Right ventricle myocardium superior (tissue), 1 donor: ENCODE results near the gene CLECL1. TPM values are rescaled to one million over a fixed set of nuclear protein-coding genes. Genes with fewer than 3 reads are reported as not detected.
"Not testable (repeated sequence)": the region's sequence is repeated elsewhere in the genome, so short reads cannot be mapped to it uniquely, and the experiment has no call there.

Experiments
- ATAC-seq: fragments of 200-7000 bp; cut with Tn5 transposase; one replicate; pipeline ENCODE4 v1.9.1; 2020; ENCODE audit warnings: mild to moderate bottlenecking; ENCODE audit not compliant: poor library complexity
- DNase-seq: peaks from one replicate; pipeline ENCODE4 v3.0.0-alpha.2; 2020
- intact Hi-C: fragments of 100-400 bp; cut with DNase I; formaldehyde crosslinking; loops from one replicate; pipeline ENCODE4 v1.11.2; 2022
- total RNA-seq: library from RNA; stranded (reverse); fragmentation: NEBNext Ultra II Directional; extraction: Animal tissue kit (Norgen Biotek cat#: 25700); gene quantifications from one replicate; pipeline ENCODE4 v1.2.1, GENCODE V29; 2021
- donor health status: DM: no; HTN: yes; CAD: no; lungs with severe emphysema.

Gene CLECL1
- total RNA-seq, 1 donor from 2014 or later: not detected

DNA sequence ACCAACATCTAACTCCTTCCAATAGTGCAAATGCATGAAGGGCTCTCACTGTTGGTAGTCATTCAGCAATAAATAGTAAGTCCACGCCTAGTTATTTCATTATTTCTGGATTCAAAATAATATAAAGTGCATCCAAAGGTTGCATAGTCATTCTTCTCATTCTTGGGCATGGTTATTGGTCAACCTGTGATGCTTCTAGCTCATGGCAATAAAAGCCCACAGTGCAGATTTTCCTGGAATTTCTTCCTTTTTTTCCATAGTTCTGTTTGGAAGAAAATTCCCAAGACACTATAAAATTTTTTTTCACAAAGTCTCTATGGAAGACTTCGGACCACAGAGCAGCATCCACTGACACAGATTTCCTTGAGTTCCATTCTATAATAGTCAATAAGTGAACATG is 20.2 kb upstream of the CLECL1 start:
- no peak for DNase-seq
- intact Hi-C loops: no loop called here
- no peak for ATAC-seq

GRCh38 chr12:9752145-9752933 is 19.4 kb upstream of the CLECL1 start:
- DNase-seq: no peak
- ATAC-seq: no peak
- intact Hi-C loops: no loop called here

DNA sequence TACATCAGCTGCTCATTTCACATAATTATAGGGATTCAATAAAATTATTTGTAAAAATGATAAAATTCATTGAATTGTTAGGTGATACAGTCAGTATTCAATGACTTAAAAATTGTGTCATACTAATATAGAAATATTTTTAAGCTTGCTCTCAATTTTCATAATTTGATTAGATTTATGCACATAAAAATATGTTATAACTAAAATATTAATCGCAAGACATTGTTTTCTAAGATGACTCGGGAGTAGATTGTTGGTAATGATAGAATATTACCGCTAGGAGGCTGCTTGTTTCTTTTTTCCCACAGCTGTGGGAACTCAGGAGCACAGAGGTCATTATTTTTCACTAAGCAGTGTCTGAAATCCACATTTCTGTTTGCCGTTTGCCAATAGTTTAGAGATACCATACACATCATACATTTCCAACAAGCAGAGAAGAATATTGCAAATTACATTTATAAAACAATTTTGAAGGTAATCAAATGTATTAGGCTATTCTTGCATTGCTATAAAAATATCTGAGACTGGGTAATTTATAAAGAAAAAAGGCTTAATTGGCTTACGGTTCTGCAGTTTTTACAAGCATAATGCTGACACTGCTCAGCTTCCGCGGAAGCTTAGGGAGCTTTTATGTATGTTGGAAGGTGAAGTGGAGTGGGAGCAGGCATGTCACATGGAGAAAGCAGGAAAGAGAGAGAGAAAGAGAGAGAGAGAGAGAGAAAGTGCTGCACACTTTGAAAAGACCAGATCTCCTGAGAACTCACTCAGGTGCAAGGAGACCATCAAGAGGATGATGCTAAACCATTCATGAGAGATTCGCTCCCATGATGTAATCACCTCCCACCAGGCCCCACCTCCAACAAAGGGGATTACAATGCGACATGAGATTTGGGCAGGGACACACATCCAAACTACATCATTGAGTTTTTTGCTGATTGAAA is 18.6 kb upstream of the CLECL1 start:
- ATAC-seq: peak; percentile 89
- no peak for DNase-seq
- intact Hi-C loops: no loop called here

DNA sequence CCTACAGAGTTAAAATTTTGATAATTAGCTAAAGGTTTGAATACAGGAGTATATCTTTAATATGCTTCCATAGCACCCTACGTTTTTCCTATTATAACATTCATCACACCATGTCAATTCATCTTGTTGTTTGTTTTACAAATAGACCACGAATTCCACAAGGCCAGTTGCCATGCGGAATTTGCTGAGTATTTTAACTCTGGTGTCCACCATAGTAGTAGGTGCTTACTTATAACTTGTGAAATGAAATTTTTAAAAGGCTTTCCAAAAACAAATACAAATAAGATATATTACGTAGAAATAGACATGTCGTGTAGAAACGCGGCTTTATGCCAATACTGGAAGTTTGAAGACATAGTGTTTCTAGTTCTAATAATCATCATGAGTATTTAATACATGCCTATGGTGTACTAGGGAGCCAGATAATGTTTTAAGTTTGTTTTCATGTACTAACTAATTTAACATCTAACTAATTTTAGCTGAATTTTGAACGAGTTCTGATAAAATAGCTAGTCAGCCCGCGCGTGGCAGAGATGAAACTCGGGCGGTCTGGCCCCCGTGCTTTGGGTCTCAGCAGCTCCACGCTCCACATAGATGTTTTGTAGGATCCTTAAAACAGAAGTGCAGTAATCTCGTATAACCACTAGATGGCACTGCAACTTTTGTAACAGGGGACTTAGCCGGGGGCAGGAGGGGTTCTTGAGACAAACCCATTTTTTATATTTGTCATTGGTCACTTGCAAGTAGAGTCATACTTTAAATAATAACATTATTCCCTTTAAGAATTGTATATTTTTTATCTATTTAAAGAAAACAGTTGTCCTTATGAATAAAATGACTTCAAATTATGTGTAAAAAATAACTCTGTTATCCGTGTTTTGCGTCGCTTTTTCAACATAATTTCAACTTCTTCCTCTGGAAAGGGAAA is 17.6 kb upstream of the CLECL1 start:
- DNase-seq: peak; percentile 46
- peak; percentile 96 for ATAC-seq
- intact Hi-C loops: no loop called here

DNA sequence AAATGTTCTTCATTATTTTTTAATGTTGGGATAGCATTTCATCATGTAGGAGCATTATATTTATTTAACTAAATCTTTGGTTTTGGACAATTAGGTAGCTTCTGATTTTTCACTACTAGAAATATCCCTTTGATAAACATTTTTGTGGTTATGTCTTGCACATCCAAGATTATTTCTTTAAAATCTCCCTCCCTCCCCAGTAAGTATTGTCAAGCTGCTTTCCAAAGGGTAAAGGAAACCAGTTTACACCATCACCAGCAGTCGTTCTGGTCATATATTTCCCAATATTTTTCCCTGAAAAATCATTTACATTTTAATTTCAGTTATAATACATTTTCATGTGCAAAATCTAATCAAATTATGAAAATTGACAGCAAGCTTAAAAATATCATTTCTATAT is 16.7 kb upstream of the CLECL1 start:
- no peak for ATAC-seq
- no peak for DNase-seq
- intact Hi-C loops: loop anchor here (5.0 kb wide), 1 partner anchor 178 kb away; no protein-coding TSS in a partner anchor

GRCh38 chr12:9745199-9745598 is 12.3 kb upstream of the CLECL1 start:
- no peak for ATAC-seq
- intact Hi-C loops: loop anchor here (5.0 kb wide), 1 partner anchor 182 kb away; no protein-coding TSS in a partner anchor
- DNase-seq: no peak

- DNase-seq: no peak
- intact Hi-C loops: no loop called here
- no peak for ATAC-seq
These were observed 9.8 kb upstream of the CLECL1 start for GRCh38 chr12:9742661-9743060.

DNA sequence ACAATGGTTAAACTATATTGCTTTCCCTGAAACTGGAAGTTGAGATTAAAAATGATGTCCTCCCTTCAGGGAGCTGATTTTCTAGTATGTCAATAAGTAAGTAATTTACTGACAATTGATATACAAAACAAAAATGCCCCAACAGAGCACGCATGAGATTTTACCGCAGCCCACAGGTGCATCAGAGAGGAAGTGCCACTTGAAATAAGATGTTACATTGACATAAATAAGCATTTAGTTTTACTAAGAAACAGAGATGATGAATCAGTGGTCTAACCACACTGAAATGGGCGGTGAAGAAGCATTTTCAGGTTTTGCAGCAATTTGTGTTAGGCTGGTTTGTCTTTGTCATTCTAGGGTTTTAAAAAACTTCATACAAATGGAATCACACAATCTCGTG is 8.8 kb upstream of the CLECL1 start:
- intact Hi-C loops: no loop called here
- DNase-seq: no peak
- ATAC-seq: no peak

GRCh38 chr12:9740106-9740750 is 7.3 kb upstream of the CLECL1 start:
- intact Hi-C loops: no loop called here
- DNase-seq (no peak), ATAC-seq (peak; percentile 45)

GRCh38 chr12:9739404-9740105 is 6.7 kb upstream of the CLECL1 start:
- peak; percentile 57 for DNase-seq
- intact Hi-C loops, ATAC-seq: not testable (repeated sequence)

DNA sequence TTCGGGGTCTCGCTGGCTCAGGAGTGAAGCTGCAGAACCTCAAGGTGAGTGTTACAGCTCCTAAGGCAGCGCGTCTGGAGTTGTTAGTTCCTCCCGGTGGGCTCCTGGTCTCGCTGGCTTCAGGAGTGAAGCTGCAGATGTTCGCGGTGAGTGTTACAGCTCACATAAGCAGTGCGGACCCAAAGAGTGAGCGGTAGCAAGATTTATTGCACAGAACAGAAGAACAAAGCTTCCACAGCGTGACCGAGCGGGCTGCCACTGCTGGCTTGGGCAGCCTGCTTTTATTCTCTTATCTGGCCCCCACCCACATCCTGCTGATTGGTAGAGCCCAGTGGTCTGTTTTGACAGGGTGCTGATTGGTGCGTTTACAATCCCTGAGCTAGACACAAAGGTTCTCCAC is 6.0 kb upstream of the CLECL1 start:
- intact Hi-C loops, DNase-seq, ATAC-seq: not testable (repeated sequence)

DNA sequence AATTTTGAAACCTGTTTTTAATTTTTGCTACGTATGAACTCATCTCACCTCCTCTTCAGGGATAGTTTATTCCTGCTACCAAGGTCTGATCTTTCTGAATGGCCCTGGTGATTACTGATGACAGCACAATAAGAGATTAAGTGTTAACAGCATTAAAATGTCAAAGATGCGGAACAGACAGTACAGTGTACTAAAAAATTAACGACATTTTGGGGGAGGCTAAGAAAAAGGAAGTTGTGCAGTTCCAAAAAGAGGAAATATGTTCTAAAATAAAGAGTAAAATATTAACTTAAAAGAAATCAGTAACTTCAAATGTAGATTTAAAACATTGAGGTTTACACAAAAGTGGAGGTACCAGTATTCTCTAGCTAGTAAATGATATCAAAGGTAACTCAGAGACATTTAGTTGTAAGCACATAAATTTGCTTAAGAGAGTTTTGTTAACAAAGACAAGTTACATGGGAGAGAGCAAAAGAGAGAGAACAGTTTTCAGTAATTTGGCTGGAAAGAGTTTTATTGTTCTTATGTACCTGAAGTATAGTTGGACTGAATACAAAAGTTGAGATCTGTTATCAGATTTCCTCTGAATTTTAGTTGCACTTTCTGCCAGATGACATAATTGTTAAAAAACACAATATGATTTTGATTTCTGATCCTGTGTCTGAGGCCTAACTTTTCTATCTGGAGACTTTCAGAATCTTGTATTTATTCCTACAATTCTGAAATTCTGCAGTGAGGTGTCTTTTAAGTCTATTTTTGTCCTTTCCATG is 4.2 kb upstream of the CLECL1 start:
- DNase-seq (no peak), ATAC-seq (peak; percentile 51)
- intact Hi-C loops: no loop called here

GRCh38 chr12:9735601-9736000 is 2.7 kb upstream of the CLECL1 start:
- DNase-seq (no peak), ATAC-seq (no peak)
- intact Hi-C loops: no loop called here

DNA sequence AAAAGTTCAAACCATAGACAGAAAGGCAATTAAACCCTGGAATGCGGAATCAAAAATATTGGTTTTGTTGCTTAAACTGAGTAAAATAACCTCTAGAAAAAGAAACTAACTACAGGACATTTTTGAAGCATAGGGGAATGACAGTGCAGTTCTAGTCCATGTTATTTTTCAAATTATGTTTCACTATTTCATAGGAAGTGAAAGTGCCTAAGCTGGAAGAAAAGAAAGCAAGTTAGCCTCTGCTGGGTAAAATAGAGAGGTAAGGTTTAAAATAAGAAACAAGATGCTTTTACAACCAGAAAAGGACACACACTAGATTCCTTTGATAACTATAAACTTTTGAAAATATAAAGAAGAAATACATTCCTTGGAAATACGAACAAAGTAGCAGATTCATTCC is 1.1 kb downstream of the CLECL1 start:
- intact Hi-C loops: no loop called here
- DNase-seq (no peak), ATAC-seq (peak; percentile 48)

DNA sequence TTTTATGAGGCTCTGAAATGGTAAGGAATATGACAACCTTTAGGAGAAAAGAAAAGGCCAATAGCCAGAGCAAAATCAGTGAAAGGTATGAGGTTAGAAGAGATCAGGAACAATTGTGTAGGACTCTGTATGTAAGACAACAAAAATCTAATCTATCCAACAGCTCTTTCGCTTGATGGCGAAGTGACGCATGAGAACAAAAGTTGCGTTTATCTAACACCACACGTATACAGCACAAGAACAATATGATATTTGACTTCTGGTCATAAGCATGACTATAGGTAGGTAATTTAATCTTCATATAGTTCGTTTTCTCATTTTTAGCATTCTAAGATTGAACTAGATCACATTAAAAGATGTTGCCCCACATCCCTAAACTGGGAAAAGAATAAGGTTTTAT is 1.5 kb downstream of the CLECL1 start:
- DNase-seq: no peak
- ATAC-seq: no peak
- intact Hi-C loops: no loop called here

DNA sequence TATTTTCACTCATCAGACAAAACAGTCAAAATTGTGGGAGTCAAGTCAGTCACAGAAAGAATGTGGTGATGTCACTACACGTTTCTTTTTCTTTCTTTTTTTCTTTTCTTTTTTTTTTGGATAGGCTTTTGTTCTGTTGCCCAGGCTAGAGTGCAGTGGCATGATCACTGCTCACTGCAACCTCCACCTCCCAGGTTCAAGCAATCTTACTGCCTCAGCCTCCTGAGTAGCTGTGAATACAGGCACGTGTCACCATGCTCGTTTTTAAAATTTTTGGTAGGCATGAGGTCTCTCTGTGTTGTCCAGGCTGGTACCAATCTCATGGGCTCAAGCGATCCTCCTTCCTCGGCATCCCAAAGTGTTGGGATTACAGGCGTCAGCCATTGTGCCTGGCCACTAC is 2.3 kb downstream of the CLECL1 start:
- DNase-seq: no peak
- no peak for ATAC-seq
- intact Hi-C loops: no loop called here

GRCh38 chr12:9730011-9730410 is 2.9 kb downstream of the CLECL1 start:
- ATAC-seq (no peak), DNase-seq (no peak)
- intact Hi-C loops: no loop called here
